ENCODE results near the gene PTPN14.

- TF ChIP-seq CTCF (conservative IDR thresholded peaks at IDR 0.05; ENCODE audit: low read length) (no peak), EZH2phosphoT487 (IDR thresholded peaks at IDR 0.05; ENCODE audit: borderline replicate concordance) (no peak)
Measured at GRCh38 chr1:214557952-214558735, 6.7 kb upstream of the PTPN14 start.
